Nephron progenitor cell (in vitro differentiated cells): ENCODE measurements around the gene RAPH1.

ENCODE experiments used
- DNase-seq: peaks from one replicate; pipeline ENCODE4 v3.0.0; 2021
- H3K27ac Mint-ChIP-seq: 2 replicates; pipeline ENCODE4 v1.8.0; 2021; ENCODE audit warnings: mild to moderate bottlenecking, moderate library complexity, mixed read lengths
- H3K27me3 Mint-ChIP-seq: 2 replicates; pipeline ENCODE4 v1.8.0; 2021; ENCODE audit warnings: mild to moderate bottlenecking, low read depth, mixed read lengths; ENCODE audit not compliant: poor library complexity
- H3K36me3 Mint-ChIP-seq: 2 replicates; pipeline ENCODE4 v1.8.0; 2021; ENCODE audit warnings: low read depth, mixed read lengths
- H3K4me1 Mint-ChIP-seq: 2 replicates; pipeline ENCODE4 v1.8.0; 2021; ENCODE audit warnings: mixed read lengths
- H3K4me3 Mint-ChIP-seq: 2 replicates; pipeline ENCODE4 v1.8.0; 2021; ENCODE audit warnings: mild to moderate bottlenecking, moderate library complexity, mixed read lengths
- H3K9me3 Mint-ChIP-seq: 2 replicates; pipeline ENCODE4 v1.8.0; 2021; ENCODE audit warnings: mild to moderate bottlenecking, moderate library complexity, mixed read lengths
- TF ChIP-seq, protein P1 (sequence below): fragments of 200-600 bp; sonication (generic); IDR thresholded peaks from 2 replicates; pipeline ENCODE4 v1.5.0; 2021; ENCODE audit warnings: antibody characterized with exemption

Gene RAPH1

DNA sequence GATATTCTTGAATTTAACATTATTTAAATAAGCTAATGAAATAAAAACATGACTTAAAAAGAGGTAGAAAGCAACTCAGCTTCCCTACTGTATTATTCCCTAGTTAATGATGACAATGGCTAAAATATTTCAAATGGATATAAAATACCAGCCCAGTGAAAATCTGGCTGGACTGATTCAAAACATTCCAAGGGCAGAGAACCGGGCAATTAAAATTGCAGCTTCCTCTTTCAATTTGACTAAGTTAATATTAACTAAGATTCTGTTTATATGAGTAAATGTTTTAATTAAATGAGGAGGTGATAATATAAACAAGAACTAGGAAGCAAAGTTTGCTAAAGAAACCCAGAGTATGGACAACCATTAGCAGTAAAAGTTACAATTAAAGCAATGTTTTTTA, 65.6 kb downstream of the RAPH1 start:
- Mint-ChIP-seq H3K4me3 (no peak overlapping the region), H3K4me1 (peaks cover 24% of the 10 kb centered on the region), H3K36me3 (peaks cover 18% of the 10 kb centered on the region), H3K27ac (no peak overlapping the region), H3K27me3 (no peaks in the 10 kb centered on the region), H3K9me3 (no peaks in the 10 kb centered on the region)
- no peak for DNase-seq
- TF ChIP-seq, protein P1, sequence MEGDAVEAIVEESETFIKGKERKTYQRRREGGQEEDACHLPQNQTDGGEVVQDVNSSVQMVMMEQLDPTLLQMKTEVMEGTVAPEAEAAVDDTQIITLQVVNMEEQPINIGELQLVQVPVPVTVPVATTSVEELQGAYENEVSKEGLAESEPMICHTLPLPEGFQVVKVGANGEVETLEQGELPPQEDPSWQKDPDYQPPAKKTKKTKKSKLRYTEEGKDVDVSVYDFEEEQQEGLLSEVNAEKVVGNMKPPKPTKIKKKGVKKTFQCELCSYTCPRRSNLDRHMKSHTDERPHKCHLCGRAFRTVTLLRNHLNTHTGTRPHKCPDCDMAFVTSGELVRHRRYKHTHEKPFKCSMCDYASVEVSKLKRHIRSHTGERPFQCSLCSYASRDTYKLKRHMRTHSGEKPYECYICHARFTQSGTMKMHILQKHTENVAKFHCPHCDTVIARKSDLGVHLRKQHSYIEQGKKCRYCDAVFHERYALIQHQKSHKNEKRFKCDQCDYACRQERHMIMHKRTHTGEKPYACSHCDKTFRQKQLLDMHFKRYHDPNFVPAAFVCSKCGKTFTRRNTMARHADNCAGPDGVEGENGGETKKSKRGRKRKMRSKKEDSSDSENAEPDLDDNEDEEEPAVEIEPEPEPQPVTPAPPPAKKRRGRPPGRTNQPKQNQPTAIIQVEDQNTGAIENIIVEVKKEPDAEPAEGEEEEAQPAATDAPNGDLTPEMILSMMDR = no peak

DNA sequence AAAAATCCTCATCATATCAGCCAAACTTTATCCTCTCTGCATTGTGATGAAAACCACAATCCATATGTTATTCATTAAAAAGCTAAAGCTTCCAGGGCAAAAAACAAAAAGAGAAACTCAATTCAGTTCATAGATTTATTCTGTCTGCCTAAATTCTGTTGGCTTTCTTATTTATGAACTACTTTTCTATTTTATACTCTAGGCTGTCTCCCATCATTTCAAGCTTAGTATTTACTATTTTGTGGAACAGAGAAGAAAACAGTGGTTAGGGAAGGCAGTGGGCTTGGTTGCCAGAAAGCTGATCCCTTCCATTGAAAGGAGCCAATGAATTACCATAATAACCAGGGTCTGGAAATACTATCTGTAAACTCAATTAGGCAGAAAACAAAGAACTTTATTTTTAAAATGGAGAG, 71.8 kb downstream of the RAPH1 start:
- Mint-ChIP-seq H3K27ac (peak overlapping the region; percentile 8), H3K4me3 (no peak overlapping the region), H3K9me3 (no peaks in the 10 kb centered on the region), H3K36me3 (peaks cover 49% of the 10 kb centered on the region), H3K4me1 (peaks cover 5% of the 10 kb centered on the region), H3K27me3 (no peaks in the 10 kb centered on the region)
- TF ChIP-seq, protein P1 = no peak
- no peak for DNase-seq

DNA sequence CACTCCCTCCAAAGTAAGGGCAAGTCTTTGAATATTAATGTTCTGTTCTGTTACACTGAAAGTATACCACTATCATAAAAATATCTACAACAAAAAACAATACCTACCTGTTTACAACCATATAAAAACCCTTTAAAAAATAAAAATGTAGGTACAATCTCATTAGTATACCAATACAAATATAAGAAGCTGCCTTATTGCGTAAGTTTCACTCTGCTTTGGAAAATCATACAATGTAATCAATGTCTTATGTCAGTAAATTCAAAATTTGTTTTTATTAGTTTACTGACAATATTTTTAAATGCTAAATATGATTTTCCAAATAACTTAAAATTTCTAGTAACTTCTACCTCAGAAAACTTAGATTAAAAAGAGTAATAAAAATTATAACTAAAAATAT, 72.8 kb downstream of the RAPH1 start:
- Mint-ChIP-seq H3K4me3 (no peak overlapping the region), H3K27me3 (no peaks in the 10 kb centered on the region), H3K27ac (no peak overlapping the region), H3K9me3 (no peaks in the 10 kb centered on the region), H3K36me3 (peaks cover 58% of the 10 kb centered on the region), H3K4me1 (peaks cover 5% of the 10 kb centered on the region)
- TF ChIP-seq, protein P1 = no peak
- no peak for DNase-seq

DNA sequence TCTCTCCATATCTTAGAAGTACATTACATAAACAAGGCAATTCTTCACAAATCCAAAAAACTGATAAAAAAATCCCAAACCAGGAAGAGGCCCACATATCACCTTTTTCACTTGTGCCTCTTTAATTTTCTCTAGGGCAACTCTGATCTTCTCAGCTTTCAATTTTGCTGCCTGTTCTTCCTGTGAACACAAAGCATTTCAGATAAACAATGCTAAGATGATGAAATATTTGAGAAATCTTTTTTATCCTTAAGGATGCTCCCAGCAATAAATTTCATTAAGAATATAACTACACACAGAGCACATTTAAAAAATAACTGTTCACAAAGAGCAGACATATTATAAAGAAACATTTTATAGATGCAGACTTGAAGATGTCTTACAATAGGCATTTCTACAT, 73.4 kb downstream of the RAPH1 start:
- Mint-ChIP-seq H3K36me3 (peaks cover 62% of the 10 kb centered on the region), H3K4me3 (no peak overlapping the region), H3K27me3 (no peaks in the 10 kb centered on the region), H3K27ac (no peak overlapping the region), H3K4me1 (peaks cover 5% of the 10 kb centered on the region), H3K9me3 (no peaks in the 10 kb centered on the region)
- TF ChIP-seq, protein P1 = no peak
- DNase-seq = no peak

DNA sequence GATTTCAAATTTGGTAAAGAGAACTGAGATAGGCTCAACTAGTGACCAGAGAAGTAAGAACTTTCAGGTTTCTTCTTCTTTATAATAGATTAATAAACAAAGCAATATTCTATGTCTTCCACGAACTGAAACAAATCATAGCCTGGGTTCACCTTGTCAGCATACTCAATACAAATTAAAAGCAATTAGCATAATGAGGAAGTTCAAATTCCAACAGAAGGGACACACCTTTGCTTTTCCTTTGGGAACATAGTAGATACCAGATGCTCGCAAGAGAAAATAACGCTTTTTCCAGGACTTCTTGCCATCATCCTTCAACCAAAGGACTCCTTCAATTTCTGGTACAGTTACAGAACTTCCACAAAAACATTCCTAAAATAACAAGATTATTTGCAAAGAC, 79.9 kb downstream of the RAPH1 start:
- peak overlapping the region; percentile 62 for H3K27ac Mint-ChIP-seq

DNA sequence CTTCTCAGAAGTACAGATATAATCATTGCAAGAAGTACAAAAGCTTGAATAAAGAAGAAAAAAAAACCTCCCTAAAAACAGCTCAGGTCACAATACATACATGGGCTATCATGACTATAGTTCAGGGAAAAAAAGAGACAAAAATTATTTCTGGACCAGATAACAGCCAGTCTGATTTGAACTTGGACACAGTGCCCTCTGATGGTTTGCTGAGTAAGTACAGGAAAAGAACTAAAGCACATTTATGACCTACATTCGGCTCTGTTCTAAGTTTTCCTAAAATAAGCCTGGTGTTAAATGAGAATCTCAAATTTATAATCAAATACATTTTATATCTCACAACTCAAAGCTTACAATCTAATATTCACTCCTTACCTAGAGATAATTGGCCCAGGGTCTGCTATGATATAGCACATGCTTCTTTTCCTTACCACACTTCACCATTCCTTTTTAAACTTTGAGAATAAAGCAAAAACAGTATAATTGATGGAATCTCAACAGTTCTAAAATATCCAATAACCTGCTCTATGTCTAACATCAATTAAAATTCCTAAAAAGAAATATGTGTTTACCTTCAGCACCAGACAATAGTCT, 81.1 kb downstream of the RAPH1 start:
- H3K36me3 Mint-ChIP-seq = peaks cover 68% of the 10 kb centered on the region
- TF ChIP-seq, protein P1 = peak; percentile 77
- DNase-seq = peak; percentile 22
- no peaks in the 10 kb centered on the region for H3K4me1 Mint-ChIP-seq
- H3K9me3 Mint-ChIP-seq = no peaks in the 10 kb centered on the region
- no peak overlapping the region for H3K4me3 Mint-ChIP-seq
- H3K27ac Mint-ChIP-seq = no peak overlapping the region
- no peaks in the 10 kb centered on the region for H3K27me3 Mint-ChIP-seq

More for the DNA sequence above, 79.9 kb downstream of the RAPH1 start:
- H3K36me3 Mint-ChIP-seq = peaks cover 68% of the 10 kb centered on the region
- TF ChIP-seq, protein P1 = no peak
- H3K4me3 Mint-ChIP-seq = no peak overlapping the region
- H3K9me3 Mint-ChIP-seq = no peaks in the 10 kb centered on the region
- no peaks in the 10 kb centered on the region for H3K4me1 Mint-ChIP-seq
- H3K27me3 Mint-ChIP-seq = no peaks in the 10 kb centered on the region
- DNase-seq = no peak
